GM18951 (cell line): ENCODE results near the gene PARD3B.

Experiments used
- POLR2A ChIP-seq: IDR thresholded peaks from 4 replicates; pipeline ENCODE4 v1.6.1; 2011; ENCODE audit warnings: mild to moderate bottlenecking; ENCODE audit not compliant: insufficient read length, insufficient read depth; ENCODE audit errors: extremely low read depth
- in situ Hi-C: fragments of 300-500 bp; cut with MboI; formaldehyde crosslinking; loops from one replicate; pipeline ENCODE4 v1.12.0; 2022; ENCODE audit warnings: low sequenced_read_pairs, mixed read lengths, inconsistent platforms; ENCODE audit not compliant: unreplicated experiment

Gene PARD3B

GRCh38 chr2:205655779-205656456 lies 1110.6 kb downstream of the PARD3B start:
- TF ChIP-seq POLR2A = no peak
- in situ Hi-C loops = no loop called here

- in situ Hi-C loops = no loop called here
- TF ChIP-seq POLR2A = no peak
Measured at GRCh38 chr2:205656461-205656860, 1111.2 kb downstream of the PARD3B start.

GRCh38 chr2:205656941-205657340 lies 1111.7 kb downstream of the PARD3B start:
- in situ Hi-C loops = no loop called here
- TF ChIP-seq POLR2A = no peak

GRCh38 chr2:205657579-205657978 lies 1112.3 kb downstream of the PARD3B start:
- TF ChIP-seq POLR2A = no peak
- in situ Hi-C loops = no loop called here

DNA sequence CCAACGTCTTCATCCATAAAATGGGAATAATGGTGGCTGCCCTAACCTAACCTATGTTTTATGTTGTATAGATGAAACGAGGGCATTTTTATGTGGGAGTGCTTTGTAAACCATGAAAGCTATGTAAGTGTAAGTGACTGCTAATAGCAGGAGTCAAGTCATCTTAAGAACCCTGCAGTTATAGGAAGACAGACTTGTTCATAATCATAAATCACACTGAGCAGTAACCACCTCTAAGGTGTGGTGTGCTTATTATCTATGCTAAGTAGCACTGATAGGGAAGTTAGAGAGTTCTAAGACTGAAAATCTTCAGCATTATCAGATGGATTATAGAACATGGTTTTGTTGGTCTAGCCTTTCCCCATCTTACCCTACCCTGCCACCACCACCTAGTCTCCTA lies 1112.8 kb downstream of the PARD3B start:
- no peak for TF ChIP-seq POLR2A
- in situ Hi-C loops = no loop called here

DNA sequence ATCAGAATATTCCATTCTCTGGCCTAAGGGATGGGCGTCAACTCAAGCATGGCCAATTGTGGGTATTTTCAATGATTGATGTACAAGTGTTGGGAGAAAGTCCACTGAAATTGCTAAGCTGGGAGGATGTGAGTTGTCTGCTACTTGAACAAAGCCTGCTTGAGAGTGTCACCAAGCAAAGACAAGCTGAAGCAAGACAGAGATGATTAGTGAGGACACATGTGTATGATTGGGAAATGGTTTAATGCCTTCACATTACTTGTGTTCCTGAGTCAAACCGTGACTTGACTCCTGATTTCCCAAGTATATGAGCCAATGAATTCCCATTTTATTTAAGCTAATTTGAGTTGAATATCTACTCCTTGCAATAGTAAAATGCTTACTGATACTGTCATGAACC lies 1113.3 kb downstream of the PARD3B start:
- in situ Hi-C loops = no loop called here
- no peak for TF ChIP-seq POLR2A

DNA sequence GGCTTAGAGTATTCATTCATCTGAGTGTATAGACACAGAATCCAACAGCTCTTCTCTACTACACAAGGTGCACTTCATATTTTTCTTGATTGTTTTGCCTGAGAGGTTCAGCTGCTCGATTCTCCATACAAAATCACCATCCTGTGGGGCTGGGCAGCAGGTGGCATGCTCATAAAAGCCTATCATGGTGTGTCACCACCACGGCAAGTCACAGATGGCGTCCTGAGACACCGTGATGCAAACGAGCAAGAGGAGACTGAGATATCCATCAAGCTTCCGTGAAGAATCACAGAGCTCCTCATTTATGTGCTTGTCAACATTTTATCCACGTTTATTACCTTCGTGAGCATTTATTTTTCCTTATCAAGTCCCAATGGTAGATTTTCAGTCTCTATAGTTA lies 1114.6 kb downstream of the PARD3B start:
- in situ Hi-C loops = no loop called here
- TF ChIP-seq POLR2A = no peak

DNA sequence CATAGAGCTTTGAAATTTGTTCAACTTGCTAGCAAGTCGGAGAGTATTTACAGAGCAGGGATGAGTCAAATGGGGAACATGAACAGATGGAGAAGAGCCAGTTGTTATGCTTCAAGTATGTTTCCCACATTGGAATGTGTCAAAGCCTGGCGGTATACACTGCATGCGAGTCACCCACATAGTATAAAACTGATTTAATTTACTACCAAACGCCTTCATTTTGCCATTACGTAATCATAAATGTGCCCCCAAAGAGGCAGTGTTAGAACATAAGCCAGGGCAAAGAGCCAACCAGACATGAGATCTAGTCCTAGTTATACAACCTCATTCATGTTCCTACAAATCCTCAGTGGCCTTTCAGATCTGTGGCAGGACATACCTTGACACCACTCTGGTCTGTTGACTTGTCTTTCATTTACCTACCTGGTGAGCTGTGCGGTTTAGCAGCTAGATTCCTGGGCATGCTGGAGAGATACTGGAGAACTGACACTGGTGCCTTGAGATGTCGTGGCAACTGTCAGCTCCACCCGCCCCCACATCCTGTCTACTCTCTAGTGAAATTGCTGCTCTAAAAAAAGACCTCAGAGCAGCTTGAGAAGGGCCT lies 1115.3 kb downstream of the PARD3B start:
- in situ Hi-C loops = no loop called here
- no peak for TF ChIP-seq POLR2A

DNA sequence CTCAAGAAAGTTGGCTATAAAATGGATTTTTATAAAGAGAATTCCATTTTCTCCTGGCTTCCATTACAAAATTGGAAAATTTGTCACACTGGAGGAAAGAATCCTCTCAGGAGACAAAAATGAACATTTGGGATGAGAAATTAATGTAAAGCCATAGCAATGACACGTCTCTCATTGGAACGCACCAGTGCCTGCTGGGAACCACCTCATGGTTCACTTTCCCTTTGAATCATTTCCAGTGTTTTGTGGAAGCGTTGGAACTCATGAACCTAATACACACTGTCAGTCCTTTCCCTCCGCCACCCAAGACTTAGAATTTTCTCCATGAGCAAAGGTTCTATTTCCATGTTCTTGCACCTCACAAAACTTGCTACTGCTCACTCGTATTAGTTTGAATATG lies 1116.0 kb downstream of the PARD3B start:
- TF ChIP-seq POLR2A = no peak
- in situ Hi-C loops = no loop called here

- TF ChIP-seq POLR2A = no peak
- in situ Hi-C loops = no loop called here
Measured at GRCh38 chr2:205662206-205662965, 1117.1 kb downstream of the PARD3B start.

DNA sequence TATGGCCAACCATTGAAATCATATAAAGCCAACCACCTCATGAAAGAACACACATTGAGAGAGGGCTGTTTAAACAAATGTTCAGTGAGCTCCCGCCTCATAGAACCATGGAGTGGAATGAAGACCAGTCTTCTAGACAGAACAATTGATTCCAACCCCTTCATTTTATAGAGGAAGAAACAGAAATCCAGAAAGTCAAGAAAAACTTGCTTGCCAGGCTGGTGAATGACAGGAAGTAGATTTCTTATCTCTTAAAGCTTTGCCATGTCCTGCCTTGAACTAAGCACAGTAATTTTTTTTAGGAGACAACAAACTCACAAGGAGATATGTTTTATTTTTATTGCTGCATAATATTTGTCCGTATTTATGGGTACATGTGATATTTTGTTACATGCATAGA lies 1120.5 kb downstream of the PARD3B start:
- no peak for TF ChIP-seq POLR2A
- in situ Hi-C loops = no loop called here
